Neuron (in vitro differentiated cells): ENCODE results near the gene TIGD6.
A peak's percentile ranks its signal among the peaks of the same experiment; 100 is the strongest.

Experiments used
- H2AFZ ChIP-seq: one replicate; pipeline ENCODE4 v1.6.1; 2013; ENCODE audit warnings: low read depth, mild to moderate bottlenecking, inconsistent platforms, low read length, moderate library complexity
- H3K27me3 ChIP-seq: one replicate; pipeline ENCODE4 v1.6.1; 2013; ENCODE audit warnings: low read length; ENCODE audit not compliant: insufficient read depth
- H3K36me3 ChIP-seq: one replicate; pipeline ENCODE4 v1.6.1; 2013; ENCODE audit warnings: low read length; ENCODE audit not compliant: insufficient read depth
- H3K4me1 ChIP-seq: one replicate; pipeline ENCODE4 v1.6.1; 2013; ENCODE audit warnings: low read length; ENCODE audit not compliant: insufficient read depth
- H3K4me3 ChIP-seq: 2 replicates; pipeline ENCODE4 v1.5.1; 2013; ENCODE audit warnings: mild to moderate bottlenecking, low read length, moderate library complexity
- H3K9me3 ChIP-seq: one replicate; pipeline ENCODE4 v1.6.1; 2013; ENCODE audit warnings: low read length

The TIGD6 gene

GRCh38 chr5:150007050-150007449 is 6.6 kb upstream of the TIGD6 start:
- Histone ChIP-seq H3K27me3 (no peaks in the 10 kb centered on the region), H3K4me1 (peaks cover 4% of the 10 kb centered on the region), H3K9me3 (no peaks in the 10 kb centered on the region), H2AFZ (no peak overlapping the region), H3K36me3 (peaks cover 54% of the 10 kb centered on the region), H3K4me3 (no peak overlapping the region)

GRCh38 chr5:150006318-150006717 is 5.9 kb upstream of the TIGD6 start:
- H3K4me1 ChIP-seq = peaks cover 12% of the 10 kb centered on the region
- H3K36me3 ChIP-seq = peaks cover 53% of the 10 kb centered on the region
- H2AFZ ChIP-seq = no peak overlapping the region
- no peaks in the 10 kb centered on the region for H3K27me3 ChIP-seq
- no peaks in the 10 kb centered on the region for H3K9me3 ChIP-seq
- no peak overlapping the region for H3K4me3 ChIP-seq

- no peaks in the 10 kb centered on the region for H3K9me3 ChIP-seq
- H3K4me3 ChIP-seq = peak overlapping the region; percentile 92
- H3K27me3 ChIP-seq = no peaks in the 10 kb centered on the region
- H3K36me3 ChIP-seq = peaks cover 17% of the 10 kb centered on the region
- no peak overlapping the region for H2AFZ ChIP-seq
- H3K4me1 ChIP-seq = peaks cover 23% of the 10 kb centered on the region
Observed at GRCh38 chr5:150001660-150002486, 1.4 kb upstream of the TIGD6 start.

GRCh38 chr5:150000990-150001659 is 671 bp upstream of the TIGD6 start:
- no peaks in the 10 kb centered on the region for H3K27me3 ChIP-seq
- H3K9me3 ChIP-seq = no peaks in the 10 kb centered on the region
- peaks cover 10% of the 10 kb centered on the region for H3K36me3 ChIP-seq
- peak overlapping the region; percentile 92 for H3K4me3 ChIP-seq
- peaks cover 23% of the 10 kb centered on the region for H3K4me1 ChIP-seq
- no peak overlapping the region for H2AFZ ChIP-seq

GRCh38 chr5:149999866-150000255 is 593 bp downstream of the TIGD6 start:
- H3K9me3 ChIP-seq = no peaks in the 10 kb centered on the region
- H3K27me3 ChIP-seq = no peaks in the 10 kb centered on the region
- peaks cover 23% of the 10 kb centered on the region for H3K4me1 ChIP-seq
- peak overlapping the region; percentile 64 for H2AFZ ChIP-seq
- H3K4me3 ChIP-seq = peak overlapping the region; percentile 92
- H3K36me3 ChIP-seq = peaks cover 11% of the 10 kb centered on the region

- H3K4me1 ChIP-seq = peaks cover 23% of the 10 kb centered on the region
- no peak overlapping the region for H2AFZ ChIP-seq
- peaks cover 14% of the 10 kb centered on the region for H3K36me3 ChIP-seq
- no peaks in the 10 kb centered on the region for H3K27me3 ChIP-seq
- peak overlapping the region; percentile 92 for H3K4me3 ChIP-seq
- no peaks in the 10 kb centered on the region for H3K9me3 ChIP-seq
Observed at GRCh38 chr5:149999359-149999758, 1.1 kb downstream of the TIGD6 start.

- Histone ChIP-seq H2AFZ (no peak overlapping the region), H3K9me3 (no peaks in the 10 kb centered on the region), H3K36me3 (peaks cover 14% of the 10 kb centered on the region), H3K27me3 (no peaks in the 10 kb centered on the region), H3K4me1 (peaks cover 23% of the 10 kb centered on the region), H3K4me3 (no peak overlapping the region)
Observed at GRCh38 chr5:149998281-149998680, 2.2 kb downstream of the TIGD6 start.

GRCh38 chr5:149996205-149996890 is 4.1 kb downstream of the TIGD6 start:
- Histone ChIP-seq H3K9me3 (no peaks in the 10 kb centered on the region), H2AFZ (no peak overlapping the region), H3K4me1 (peaks cover 11% of the 10 kb centered on the region), H3K4me3 (no peak overlapping the region), H3K27me3 (no peaks in the 10 kb centered on the region), H3K36me3 (peaks cover 14% of the 10 kb centered on the region)

GRCh38 chr5:149995385-149996204 is 4.9 kb downstream of the TIGD6 start:
- no peak overlapping the region for H3K4me3 ChIP-seq
- H3K9me3 ChIP-seq = no peaks in the 10 kb centered on the region
- peaks cover 10% of the 10 kb centered on the region for H3K4me1 ChIP-seq
- no peak overlapping the region for H2AFZ ChIP-seq
- H3K36me3 ChIP-seq = peaks cover 14% of the 10 kb centered on the region
- H3K27me3 ChIP-seq = no peaks in the 10 kb centered on the region

GRCh38 chr5:149993471-149993870 is 7.0 kb downstream of the TIGD6 start:
- peaks cover 14% of the 10 kb centered on the region for H3K36me3 ChIP-seq
- H3K27me3 ChIP-seq = no peaks in the 10 kb centered on the region
- no peaks in the 10 kb centered on the region for H3K4me1 ChIP-seq
- H3K4me3 ChIP-seq = no peak overlapping the region
- H3K9me3 ChIP-seq = no peaks in the 10 kb centered on the region
- H2AFZ ChIP-seq = no peak overlapping the region

GRCh38 chr5:149990518-149991376 is 9.7 kb downstream of the TIGD6 start:
- Histone ChIP-seq H3K4me1 (no peaks in the 10 kb centered on the region), H2AFZ (no peak overlapping the region), H3K36me3 (peaks cover 11% of the 10 kb centered on the region), H3K4me3 (no peak overlapping the region), H3K9me3 (no peaks in the 10 kb centered on the region), H3K27me3 (no peaks in the 10 kb centered on the region)

GRCh38 chr5:149988126-149988525 is 12.3 kb downstream of the TIGD6 start:
- Histone ChIP-seq H3K36me3 (no peaks in the 10 kb centered on the region), H3K9me3 (no peaks in the 10 kb centered on the region), H3K4me3 (no peak overlapping the region), H3K4me1 (no peaks in the 10 kb centered on the region), H2AFZ (no peak overlapping the region), H3K27me3 (no peaks in the 10 kb centered on the region)
